HepG2 (cell line): Measurements from ENCODE around the gene AK2. TPM values are rescaled to one million over a fixed set of nuclear protein-coding genes. Genes with fewer than 3 reads are reported as not detected.

Experiments used
- ARID2 ChIP-seq: sonication (generic); formaldehyde crosslinking; IDR thresholded peaks from 2 replicates; pipeline ENCODE4 v1.8.1; 2022; ENCODE audit warnings: mild to moderate bottlenecking, missing genetic modification reagents, borderline replicate concordance
- CHD4 ChIP-seq: fragments of 200-600 bp; sonication (generic); IDR thresholded peaks from 2 replicates; pipeline ENCODE4 v1.7.0; 2017; ENCODE audit warnings: mild to moderate bottlenecking, low read length, borderline replicate concordance
- HNF4A ChIP-seq: sonication (generic); formaldehyde crosslinking; IDR thresholded peaks from 2 replicates; pipeline ENCODE4 v1.4.0; 2020; ENCODE audit warnings: missing genetic modification reagents
- MLLT10 ChIP-seq: sonication (generic); formaldehyde crosslinking; IDR thresholded peaks from 2 replicates; pipeline ENCODE4 v1.4.0; 2020; ENCODE audit warnings: missing genetic modification reagents
- MYNN ChIP-seq: sonication (generic); formaldehyde crosslinking; IDR thresholded peaks from 2 replicates; pipeline ENCODE4 v1.4.0; 2020; ENCODE audit warnings: mild to moderate bottlenecking, low read depth, missing genetic modification reagents
- NCOA2 ChIP-seq: sonication (generic); formaldehyde crosslinking; IDR thresholded peaks from 2 replicates; pipeline ENCODE4 v1.8.0; 2022; ENCODE audit warnings: inconsistent platforms
- ONECUT2 ChIP-seq: sonication (generic); formaldehyde crosslinking; IDR thresholded peaks from 2 replicates; pipeline ENCODE4 v1.4.0; 2020; ENCODE audit warnings: missing genetic modification reagents
- PRPF4 ChIP-seq: fragments of 200-400 bp; formaldehyde crosslinking; IDR thresholded peaks from 2 replicates; pipeline ENCODE4 v1.6.1; 2016; ENCODE audit warnings: low read length, low read depth; ENCODE audit not compliant: poor library complexity, severe bottlenecking
- RARA ChIP-seq: IDR thresholded peaks from 2 replicates; pipeline ENCODE4 v1.6.1; 2016; ENCODE audit warnings: missing genetic modification reagents, missing compliant biosample characterization
- SP4 ChIP-seq: sonication (generic); formaldehyde crosslinking; IDR thresholded peaks from 2 replicates; pipeline ENCODE4 v1.8.1; 2023; ENCODE audit warnings: mild to moderate bottlenecking, missing genetic modification reagents
- SRSF4 ChIP-seq: fragments of 200-400 bp; formaldehyde crosslinking; IDR thresholded peaks from one replicate; pipeline ENCODE4 v1.6.1; 2018; ENCODE audit warnings: mild to moderate bottlenecking, low read depth, low read length, moderate library complexity; ENCODE audit not compliant: poor library complexity, severe bottlenecking
- SUZ12 ChIP-seq: fragments of 150-350 bp; IDR thresholded peaks from 2 replicates; pipeline ENCODE4 v1.6.1; 2014; ENCODE audit warnings: low read depth, low read length
- TBX2 ChIP-seq: sonication (generic); formaldehyde crosslinking; IDR thresholded peaks from 2 replicates; pipeline ENCODE4 v1.5.0; 2020; ENCODE audit warnings: missing genetic modification reagents, mild to moderate bottlenecking, borderline replicate concordance
- YY1 ChIP-seq: IDR thresholded peaks from 2 replicates; pipeline ENCODE4 v1.6.1; 2011; ENCODE audit warnings: low read length, low read depth, moderate library complexity, mild to moderate bottlenecking; ENCODE audit not compliant: insufficient read depth, insufficient replicate concordance
- ZFP41 ChIP-seq: sonication (generic); formaldehyde crosslinking; IDR thresholded peaks from 2 replicates; pipeline ENCODE4 v1.4.0; 2020; ENCODE audit warnings: mild to moderate bottlenecking, missing genetic modification reagents, borderline replicate concordance
- ZNF296 ChIP-seq: sonication (generic); formaldehyde crosslinking; conservative IDR thresholded peaks from 2 replicates; pipeline ENCODE4 v1.5.0; 2020; ENCODE audit warnings: mild to moderate bottlenecking, missing genetic modification reagents
- ZNF354B ChIP-seq: sonication (generic); formaldehyde crosslinking; IDR thresholded peaks from 2 replicates; pipeline ENCODE4 v1.8.0; 2022; ENCODE audit warnings: mild to moderate bottlenecking, missing genetic modification reagents
- ZNF674 ChIP-seq: sonication (generic); formaldehyde crosslinking; IDR thresholded peaks from 2 replicates; pipeline ENCODE4 v1.5.0; 2020; ENCODE audit warnings: low read depth, mild to moderate bottlenecking, missing genetic modification reagents
- polyA plus RNA-seq, 8 experiments: library from polyadenylated mRNA; depleted of rRNA in 3 of 8; stranded (reverse) in 7 of 8; unstranded in 1 of 8; fragments of >200 nt; fragmentation: Illumina TruSeq in 4 of 8; extraction: Trizol in 4 of 8; gene quantifications; 2 replicates each; pipeline versions ENCODE4 v1.2.1 to v1.2.3, GENCODE V29; 2011 to 2016; ENCODE audit warnings: low read depth in 4 of 8, missing spikeins in 1 of 8, mixed read lengths in 1 of 8; ENCODE audit not compliant: insufficient read depth in 1 of 8
- total RNA-seq, 5 experiments: library from RNA; depleted of rRNA; stranded (reverse); fragments of >200 nt; fragmentation: Illumina TruSeq; extraction: Trizol; gene quantifications; 2 replicates each; pipeline ENCODE4 v1.2.3, GENCODE V29; 2016; ENCODE audit warnings: low read depth in 1 of 5
- TF ChIP-seq, protein P1 (sequence below): sonication (generic); formaldehyde crosslinking; IDR thresholded peaks from 2 replicates; pipeline ENCODE4 v1.8.0; 2022; ENCODE audit warnings: mild to moderate bottlenecking, missing genetic modification reagents, borderline replicate concordance
- TF ChIP-seq, protein P2 (sequence below): sonication (generic); formaldehyde crosslinking; IDR thresholded peaks from 2 replicates; pipeline ENCODE4 v1.5.1; 2020; ENCODE audit warnings: mild to moderate bottlenecking, missing genetic modification reagents, moderate library complexity

AK2 gene
- total and polyA plus RNA-seq, 2 of the 13 experiments (the other 11 are each of a cell fraction or from before 2014, with no cell fraction given): 170 to 188 TPM

DNA sequence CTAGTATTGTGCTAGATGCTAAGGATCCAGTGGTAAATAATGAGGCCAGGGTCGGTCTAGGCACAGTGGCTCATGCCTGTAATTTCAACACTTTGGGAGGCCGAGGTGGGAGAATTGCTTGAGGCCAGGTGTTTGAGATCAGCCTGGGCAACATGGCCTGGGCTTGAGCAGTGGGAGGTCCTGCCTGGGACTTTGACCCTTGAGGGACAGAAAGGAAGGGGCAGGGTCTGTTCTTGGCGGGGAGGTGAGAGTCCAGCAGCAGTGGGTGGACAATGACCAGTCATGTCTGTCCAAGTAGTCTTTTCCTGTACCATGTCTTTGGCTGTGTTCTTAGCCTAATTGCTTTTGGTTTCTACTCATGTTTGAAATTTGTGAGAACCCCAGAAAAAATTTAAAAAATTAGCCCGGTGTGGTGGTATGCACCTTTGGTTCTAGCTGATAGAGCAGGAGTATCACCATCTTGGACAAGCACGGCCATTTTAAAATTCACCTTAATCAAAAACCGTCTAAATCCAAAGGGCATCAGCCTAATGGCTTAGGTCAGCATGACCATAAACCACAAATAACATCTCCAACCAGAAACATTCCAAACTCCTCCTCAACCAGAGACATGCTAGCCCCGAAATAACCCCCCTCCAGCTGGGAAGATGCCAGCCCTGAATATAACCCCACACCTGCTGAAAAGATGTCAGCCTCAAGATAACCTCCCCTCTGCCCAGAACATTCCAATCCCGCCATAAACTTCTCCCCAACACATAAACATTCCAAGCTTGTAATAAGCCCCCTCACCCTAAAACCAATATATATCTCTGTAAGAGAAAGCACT lies 6.8 kb upstream of the AK2 start (continued):
- no peak for TF ChIP-seq NCOA2 (CRISPR knock-in tag)
- TF ChIP-seq YY1: peak; percentile 10
- TF ChIP-seq SRSF4: no peak
- no peak for TF ChIP-seq ZNF674
- no peak for TF ChIP-seq ZFP41 (CRISPR knock-in tag)
- TF ChIP-seq HNF4A (CRISPR knock-in tag): peak; percentile 83
- TF ChIP-seq ARID2 (CRISPR knock-in tag): no peak
- no peak for TF ChIP-seq SUZ12
- TF ChIP-seq ZNF296 (CRISPR knock-in tag): peak; percentile 93
- TF ChIP-seq ONECUT2 (CRISPR knock-in tag): no peak
- TF ChIP-seq SP4 (CRISPR knock-in tag): no peak
- no peak for TF ChIP-seq MLLT10 (CRISPR knock-in tag)
- TF ChIP-seq, protein P1, sequence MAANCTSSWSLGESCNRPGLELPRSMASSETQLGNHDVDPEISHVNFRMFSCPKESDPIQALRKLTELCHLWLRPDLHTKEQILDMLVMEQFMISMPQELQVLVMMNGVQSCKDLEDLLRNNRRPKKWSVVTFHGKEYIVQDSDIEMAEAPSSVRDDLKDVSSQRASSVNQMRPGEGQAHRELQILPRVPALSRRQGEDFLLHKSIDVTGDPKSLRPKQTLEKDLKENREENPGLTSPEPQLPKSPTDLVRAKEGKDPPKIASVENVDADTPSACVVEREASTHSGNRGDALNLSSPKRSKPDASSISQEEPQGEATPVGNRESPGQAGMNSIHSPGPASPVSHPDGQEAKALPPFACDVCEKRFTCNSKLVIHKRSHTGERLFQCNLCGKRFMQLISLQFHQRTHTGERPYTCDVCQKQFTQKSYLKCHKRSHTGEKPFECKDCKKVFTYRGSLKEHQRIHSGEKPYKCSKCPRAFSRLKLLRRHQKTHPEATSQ: no peak
- peak; percentile 7; the same call in 1 of the 2 replicates for TF ChIP-seq RARA
- TF ChIP-seq MYNN: no peak
- TF ChIP-seq, protein P2, sequence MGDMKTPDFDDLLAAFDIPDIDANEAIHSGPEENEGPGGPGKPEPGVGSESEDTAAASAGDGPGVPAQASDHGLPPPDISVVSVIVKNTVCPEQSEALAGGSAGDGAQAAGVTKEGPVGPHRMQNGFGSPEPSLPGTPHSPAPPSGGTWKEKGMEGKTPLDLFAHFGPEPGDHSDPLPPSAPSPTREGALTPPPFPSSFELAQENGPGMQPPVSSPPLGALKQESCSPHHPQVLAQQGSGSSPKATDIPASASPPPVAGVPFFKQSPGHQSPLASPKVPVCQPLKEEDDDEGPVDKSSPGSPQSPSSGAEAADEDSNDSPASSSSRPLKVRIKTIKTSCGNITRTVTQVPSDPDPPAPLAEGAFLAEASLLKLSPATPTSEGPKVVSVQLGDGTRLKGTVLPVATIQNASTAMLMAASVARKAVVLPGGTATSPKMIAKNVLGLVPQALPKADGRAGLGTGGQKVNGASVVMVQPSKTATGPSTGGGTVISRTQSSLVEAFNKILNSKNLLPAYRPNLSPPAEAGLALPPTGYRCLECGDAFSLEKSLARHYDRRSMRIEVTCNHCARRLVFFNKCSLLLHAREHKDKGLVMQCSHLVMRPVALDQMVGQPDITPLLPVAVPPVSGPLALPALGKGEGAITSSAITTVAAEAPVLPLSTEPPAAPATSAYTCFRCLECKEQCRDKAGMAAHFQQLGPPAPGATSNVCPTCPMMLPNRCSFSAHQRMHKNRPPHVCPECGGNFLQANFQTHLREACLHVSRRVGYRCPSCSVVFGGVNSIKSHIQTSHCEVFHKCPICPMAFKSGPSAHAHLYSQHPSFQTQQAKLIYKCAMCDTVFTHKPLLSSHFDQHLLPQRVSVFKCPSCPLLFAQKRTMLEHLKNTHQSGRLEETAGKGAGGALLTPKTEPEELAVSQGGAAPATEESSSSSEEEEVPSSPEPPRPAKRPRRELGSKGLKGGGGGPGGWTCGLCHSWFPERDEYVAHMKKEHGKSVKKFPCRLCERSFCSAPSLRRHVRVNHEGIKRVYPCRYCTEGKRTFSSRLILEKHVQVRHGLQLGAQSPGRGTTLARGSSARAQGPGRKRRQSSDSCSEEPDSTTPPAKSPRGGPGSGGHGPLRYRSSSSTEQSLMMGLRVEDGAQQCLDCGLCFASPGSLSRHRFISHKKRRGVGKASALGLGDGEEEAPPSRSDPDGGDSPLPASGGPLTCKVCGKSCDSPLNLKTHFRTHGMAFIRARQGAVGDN (CRISPR knock-in tag): peak; percentile 44
- no peak for TF ChIP-seq ZNF354B (CRISPR knock-in tag)
- TF ChIP-seq PRPF4: no peak
- TF ChIP-seq CHD4: no peak
- peak; percentile 39; the same call in 1 of the 2 replicates for TF ChIP-seq TBX2 (CRISPR knock-in tag)
